Body of pancreas (tissue), 4 donors: Measurements from ENCODE around the gene CXCR4. TPM values are rescaled to one million over a fixed set of nuclear protein-coding genes. Genes with fewer than 3 reads are reported as not detected.

Experiments used
- ATAC-seq: fragments of 150-250 bp; one replicate; pipeline ENCODE4 v1.9.1; 2016
- DNase-seq, 4 donors: peaks; one replicate each; pipeline ENCODE4 v3.0.0-alpha.2; 2019
- H3K27ac ChIP-seq, 4 donors: fragments of 200-600 bp; sonication (generic); 1 replicate in 3 of 4; 2 replicates in 1 of 4; pipeline versions ENCODE4 v1.5.1 to v1.6.1; 2016 to 2019; ENCODE audit warnings: mild to moderate bottlenecking in 1 of 4, mixed read lengths in 1 of 4, moderate library complexity in 1 of 4
- H3K27me3 ChIP-seq, 2 donors: fragments of 200-600 bp; sonication (generic); one replicate each; pipeline ENCODE4 v1.6.0; 2016; ENCODE audit warnings: mild to moderate bottlenecking in 1 of 2
- H3K36me3 ChIP-seq, 2 donors: fragments of 200-600 bp; sonication (generic); replicated peaks in 1 of 2; 2 replicates each; pipeline ENCODE4 v1.5.1; 2016; ENCODE audit warnings: low read depth in 2 of 2; ENCODE audit not compliant: insufficient read depth in 1 of 2
- H3K4me1 ChIP-seq: fragments of 200-600 bp; sonication (generic); one replicate; pipeline ENCODE4 v1.6.0; 2016
- H3K4me3 ChIP-seq, 2 donors: fragments of 200-600 bp; sonication (generic); 1 replicate in 1 of 2; 2 replicates in 1 of 2; pipeline ENCODE4 v1.5.1; 2016 to 2019
- H3K9me3 ChIP-seq, 3 donors: fragments of 200-600 bp; sonication (generic); 1 replicate in 2 of 3; 2 replicates in 1 of 3; pipeline ENCODE4 v1.5.1; 2016
- CTCF ChIP-seq, 7 experiments: fragments of 450-650 bp in 4 of 7; fragments of 200-600 bp in 3 of 7; sonication (generic) in 3 of 7; IDR thresholded peaks; one replicate each; pipeline ENCODE4 v1.5.1; 2016 to 2019; ENCODE audit warnings: antibody characterized with exemption in 7 of 7
- POLR2A ChIP-seq, 3 donors: fragments of 450-650 bp; IDR thresholded peaks; one replicate each; pipeline ENCODE4 v1.6.1; 2016; ENCODE audit warnings: antibody characterized with exemption in 3 of 3, mild to moderate bottlenecking in 2 of 3
- WGBS, 2 donors: methylation state at CpG; one replicate each; pipeline ENCODE4 v1.1.5; 2017; 5-methylcytosine and 5-hydroxymethylcytosine counted together
- intact Hi-C: fragments of 100-400 bp; cut with DNase I; formaldehyde crosslinking; loops from one replicate; pipeline ENCODE4 v1.15.1; 2023
- total RNA-seq, 2 donors: library from RNA; depleted of rRNA; stranded (reverse); fragments of >200 nt; gene quantifications; one replicate each; pipeline ENCODE4 v1.1.0, GENCODE V29; 2016

The CXCR4 gene
- total RNA-seq, 2 donors from 2014 or later, result 0.33 to 10.6 TPM

- intact Hi-C loops, result no loop called here
- Histone ChIP-seq H3K4me3 (no peak overlapping the region), H3K9me3 (no peaks in the 10 kb centered on the region), H3K27me3 (no peaks in the 10 kb centered on the region), H3K4me1 (no peaks in the 10 kb centered on the region), H3K36me3 (no peaks in the 10 kb centered on the region), H3K27ac (no peak overlapping the region)
- no peak for ATAC-seq
- no peak for DNase-seq
- WGBS, 2 donors, result 88 to 91% methylated on average over 4 of the region's 4 CpGs
- TF ChIP-seq CTCF (IDR thresholded peaks at IDR 0.05), result no peak
- TF ChIP-seq POLR2A (IDR thresholded peaks at IDR 0.05), result no peak
These were observed 47.0 kb downstream of the CXCR4 start for GRCh38 chr2:136070913-136071312.

GRCh38 chr2:136069773-136070172, 48.2 kb downstream of the CXCR4 start:
- 49 to 68% methylated on average over 3 of the region's 3 CpGs for WGBS, 2 donors
- ATAC-seq (no peak), DNase-seq (no peak)
- no peak overlapping the region for H3K27ac ChIP-seq
- intact Hi-C loops, result no loop called here
- no peak overlapping the region for H3K4me3 ChIP-seq
- no peaks in the 10 kb centered on the region for H3K27me3 ChIP-seq
- TF ChIP-seq POLR2A (IDR thresholded peaks at IDR 0.05) (no peak), CTCF (IDR thresholded peaks at IDR 0.05) (no peak)
- H3K36me3 ChIP-seq, result no peaks in the 10 kb centered on the region
- no peaks in the 10 kb centered on the region for H3K4me1 ChIP-seq
- no peaks in the 10 kb centered on the region for H3K9me3 ChIP-seq

- H3K9me3 ChIP-seq, result no peaks in the 10 kb centered on the region
These were observed 49.2 kb downstream of the CXCR4 start for GRCh38 chr2:136068581-136069227.

GRCh38 chr2:136067897-136068580, 49.9 kb downstream of the CXCR4 start:
- Histone ChIP-seq H3K27ac (no peak overlapping the region), H3K4me3 (no peak overlapping the region), H3K9me3 (no peaks in the 10 kb centered on the region), H3K36me3 (no peaks in the 10 kb centered on the region), H3K4me1 (no peaks in the 10 kb centered on the region), H3K27me3 (no peaks in the 10 kb centered on the region)
- ATAC-seq (no peak), DNase-seq (no peak)
- TF ChIP-seq POLR2A (IDR thresholded peaks at IDR 0.05), result no peak
- TF ChIP-seq CTCF (IDR thresholded peaks at IDR 0.05), result no peak
- intact Hi-C loops, result no loop called here
- WGBS, 2 donors, result 65 to 66% methylated on average over 11 of the region's 11 CpGs

More at GRCh38 chr2:136068581-136069227, 49.2 kb downstream of the CXCR4 start:
- TF ChIP-seq POLR2A (IDR thresholded peaks at IDR 0.05) (no peak), CTCF (IDR thresholded peaks at IDR 0.05) (no peak)
- Histone ChIP-seq H3K4me1 (no peaks in the 10 kb centered on the region), H3K27ac (no peak overlapping the region), H3K4me3 (no peak overlapping the region), H3K36me3 (no peaks in the 10 kb centered on the region), H3K27me3 (no peaks in the 10 kb centered on the region)
- WGBS, 2 donors, result 51 to 60% methylated on average over 4 of the region's 4 CpGs
- ATAC-seq, result no peak
- DNase-seq, result no peak
- intact Hi-C loops, result no loop called here

- DNase-seq, result no peak
- H3K4me1 ChIP-seq, result no peaks in the 10 kb centered on the region
- no peak overlapping the region for H3K4me3 ChIP-seq
- no peaks in the 10 kb centered on the region for H3K36me3 ChIP-seq
- ATAC-seq, result no peak
- H3K27me3 ChIP-seq, result no peaks in the 10 kb centered on the region
- H3K27ac ChIP-seq, result no peak overlapping the region
- 71 to 73% methylated on average over 10 of the region's 10 CpGs for WGBS, 2 donors
- H3K9me3 ChIP-seq, result no peaks in the 10 kb centered on the region
- TF ChIP-seq POLR2A (IDR thresholded peaks at IDR 0.05) (no peak), CTCF (IDR thresholded peaks at IDR 0.05) (no peak)
- intact Hi-C loops, result no loop called here
These were observed 50.5 kb downstream of the CXCR4 start for GRCh38 chr2:136067459-136067858.
